Ishikawa (cell line): ENCODE measurements around the gene ZNF518A.

Experiments used
- CEBPB ChIP-seq: IDR thresholded peaks from 2 replicates; pipeline ENCODE4 v1.6.1; 2012
- CREB1 ChIP-seq: IDR thresholded peaks from 2 replicates; pipeline ENCODE4 v1.6.1; 2012; ENCODE audit warnings: low read depth
- EGR1 ChIP-seq: IDR thresholded peaks from 2 replicates; pipeline ENCODE4 v1.6.1; 2012
- EP300 ChIP-seq: IDR thresholded peaks from 2 replicates; pipeline ENCODE4 v1.6.1; 2012; ENCODE audit warnings: borderline replicate concordance
- FOXM1 ChIP-seq: IDR thresholded peaks from 2 replicates; pipeline ENCODE4 v1.6.1; 2012; ENCODE audit warnings: low read depth, borderline replicate concordance
- MAX ChIP-seq: IDR thresholded peaks from 2 replicates; pipeline ENCODE4 v1.6.1; 2012
- NFIC ChIP-seq: IDR thresholded peaks from 2 replicates; pipeline ENCODE4 v1.6.1; 2012
- RAD21 ChIP-seq: IDR thresholded peaks from 2 replicates; pipeline ENCODE4 v1.6.1; 2012; ENCODE audit warnings: low read depth
- TAF1 ChIP-seq: IDR thresholded peaks from 2 replicates; pipeline ENCODE4 v1.6.1; 2012; ENCODE audit warnings: low read depth, mild to moderate bottlenecking
- TCF12 ChIP-seq: IDR thresholded peaks from 2 replicates; pipeline ENCODE4 v1.6.1; 2012; ENCODE audit warnings: low read depth
- TEAD4 ChIP-seq: IDR thresholded peaks from 2 replicates; pipeline ENCODE4 v1.6.1; 2012
- YY1 ChIP-seq: IDR thresholded peaks from 2 replicates; pipeline ENCODE4 v1.6.1; 2012; ENCODE audit warnings: low read depth
- ZBTB7A ChIP-seq: IDR thresholded peaks from 2 replicates; pipeline ENCODE4 v1.6.1; 2012; ENCODE audit warnings: low read depth
- TF ChIP-seq, protein P1 (sequence below): IDR thresholded peaks from 2 replicates; pipeline ENCODE4 v1.6.1; 2012
- TF ChIP-seq, protein P2 (sequence below): IDR thresholded peaks from 2 replicates; pipeline ENCODE4 v1.6.1; 2012; ENCODE audit warnings: low read depth, mild to moderate bottlenecking

ZNF518A gene

DNA sequence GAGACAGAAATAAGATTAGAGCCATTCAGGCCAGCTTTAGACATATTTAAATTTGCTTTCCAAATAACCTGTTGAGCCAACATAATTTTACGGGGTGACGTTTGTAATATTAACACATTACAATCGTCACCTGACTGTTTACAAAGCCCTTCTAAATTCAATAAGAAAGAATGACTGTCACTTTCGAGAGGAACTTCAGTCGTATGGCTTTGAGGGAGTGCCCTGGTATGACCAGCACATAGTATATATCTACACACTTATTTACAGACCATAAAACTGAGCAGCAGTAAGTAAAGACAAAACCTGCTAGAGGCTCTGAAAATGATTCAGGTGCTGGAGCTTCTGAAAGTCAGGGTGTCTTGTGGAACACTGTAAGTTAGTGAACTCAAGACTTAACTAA is 78.8 kb downstream of the ZNF518A start:
- TF ChIP-seq ZBTB7A (no peak), TCF12 (no peak), NFIC (no peak), MAX (no peak), RAD21 (no peak), TEAD4 (no peak), EP300 (no peak), YY1 (no peak), CREB1 (no peak), TAF1 (no peak), CEBPB (no peak)
- TF ChIP-seq, protein P1, sequence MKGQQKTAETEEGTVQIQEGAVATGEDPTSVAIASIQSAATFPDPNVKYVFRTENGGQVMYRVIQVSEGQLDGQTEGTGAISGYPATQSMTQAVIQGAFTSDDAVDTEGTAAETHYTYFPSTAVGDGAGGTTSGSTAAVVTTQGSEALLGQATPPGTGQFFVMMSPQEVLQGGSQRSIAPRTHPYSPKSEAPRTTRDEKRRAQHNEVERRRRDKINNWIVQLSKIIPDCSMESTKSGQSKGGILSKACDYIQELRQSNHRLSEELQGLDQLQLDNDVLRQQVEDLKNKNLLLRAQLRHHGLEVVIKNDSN = no peak
- TF ChIP-seq, protein P2, sequence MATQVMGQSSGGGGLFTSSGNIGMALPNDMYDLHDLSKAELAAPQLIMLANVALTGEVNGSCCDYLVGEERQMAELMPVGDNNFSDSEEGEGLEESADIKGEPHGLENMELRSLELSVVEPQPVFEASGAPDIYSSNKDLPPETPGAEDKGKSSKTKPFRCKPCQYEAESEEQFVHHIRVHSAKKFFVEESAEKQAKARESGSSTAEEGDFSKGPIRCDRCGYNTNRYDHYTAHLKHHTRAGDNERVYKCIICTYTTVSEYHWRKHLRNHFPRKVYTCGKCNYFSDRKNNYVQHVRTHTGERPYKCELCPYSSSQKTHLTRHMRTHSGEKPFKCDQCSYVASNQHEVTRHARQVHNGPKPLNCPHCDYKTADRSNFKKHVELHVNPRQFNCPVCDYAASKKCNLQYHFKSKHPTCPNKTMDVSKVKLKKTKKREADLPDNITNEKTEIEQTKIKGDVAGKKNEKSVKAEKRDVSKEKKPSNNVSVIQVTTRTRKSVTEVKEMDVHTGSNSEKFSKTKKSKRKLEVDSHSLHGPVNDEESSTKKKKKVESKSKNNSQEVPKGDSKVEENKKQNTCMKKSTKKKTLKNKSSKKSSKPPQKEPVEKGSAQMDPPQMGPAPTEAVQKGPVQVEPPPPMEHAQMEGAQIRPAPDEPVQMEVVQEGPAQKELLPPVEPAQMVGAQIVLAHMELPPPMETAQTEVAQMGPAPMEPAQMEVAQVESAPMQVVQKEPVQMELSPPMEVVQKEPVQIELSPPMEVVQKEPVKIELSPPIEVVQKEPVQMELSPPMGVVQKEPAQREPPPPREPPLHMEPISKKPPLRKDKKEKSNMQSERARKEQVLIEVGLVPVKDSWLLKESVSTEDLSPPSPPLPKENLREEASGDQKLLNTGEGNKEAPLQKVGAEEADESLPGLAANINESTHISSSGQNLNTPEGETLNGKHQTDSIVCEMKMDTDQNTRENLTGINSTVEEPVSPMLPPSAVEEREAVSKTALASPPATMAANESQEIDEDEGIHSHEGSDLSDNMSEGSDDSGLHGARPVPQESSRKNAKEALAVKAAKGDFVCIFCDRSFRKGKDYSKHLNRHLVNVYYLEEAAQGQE = no peak

DNA sequence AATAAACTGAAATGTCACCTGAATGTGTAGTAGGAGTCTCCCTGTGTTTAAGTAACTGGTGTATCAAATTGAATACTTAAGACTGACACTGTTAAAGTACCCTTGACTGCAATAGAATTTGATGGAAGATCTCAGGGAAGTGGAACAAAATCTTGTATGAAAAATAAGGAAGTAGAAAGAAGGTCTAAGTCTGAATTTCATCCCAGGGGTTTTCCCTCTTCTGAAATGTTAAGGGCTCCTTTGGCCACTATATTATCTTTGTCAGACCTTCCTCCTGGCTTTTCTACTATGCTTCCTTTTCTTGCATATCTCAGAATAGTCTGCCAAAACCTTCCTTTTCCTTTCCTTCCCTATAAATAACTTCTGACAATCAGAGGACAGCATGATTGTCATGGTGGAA is 81.7 kb downstream of the ZNF518A start:
- TF ChIP-seq EP300 (no peak), TAF1 (no peak), MAX (no peak), YY1 (no peak), TCF12 (no peak), FOXM1 (no peak), RAD21 (no peak), CREB1 (no peak), ZBTB7A (no peak), NFIC (no peak), TEAD4 (no peak), EGR1 (no peak), CEBPB (no peak)
- TF ChIP-seq, protein P1 = no peak
- TF ChIP-seq, protein P2 = no peak

GRCh38 chr10:96212911-96213310 is 82.8 kb downstream of the ZNF518A start:
- TF ChIP-seq FOXM1 = no peak
- TF ChIP-seq CREB1 = no peak
